H1 (cell line): ENCODE data around the gene KMT2A. TPM values are rescaled to one million over a fixed set of nuclear protein-coding genes. Genes with fewer than 3 reads are reported as not detected.

ENCODE experiments used
- CTCF ChIA-PET: fragments of 300-600 bp; sonication (Branson Sonifier 250); formaldehyde crosslinking; loops from one replicate; lab custom pipeline; 2021; ENCODE audit not compliant: partially characterized antibody; lab: Charles Lee
- POLR2A ChIA-PET: fragments of 300-600 bp; sonication (Branson Sonifier 250); formaldehyde crosslinking; loops from one replicate; lab custom pipeline; 2021; ENCODE audit warnings: inconsistent platforms; ENCODE audit not compliant: partially characterized antibody; lab: Charles Lee
- DNase-seq, 2 experiments: peaks; one replicate each; pipeline versions ENCODE4 v3.0.0 to v3.0.0-alpha.2; 2010 to 2022; ENCODE audit warnings: low spot score in 2 of 2, low read depth in 1 of 2, mixed read lengths in 1 of 2
- FAIRE-seq: peaks from 2 replicates; lab custom pipeline; 2011; peaks lifted over from hg19 to GRCh38; lab: Jason Lieb, UNC
- H2AFZ ChIP-seq: 2 replicates; pipeline ENCODE4 v1.8.1; 2012; ENCODE audit warnings: low read length, inconsistent platforms
- H2AK5ac ChIP-seq: 2 replicates; pipeline ENCODE4 v1.6.1; 2013; ENCODE audit warnings: low read depth, low read length
- H2BK120ac ChIP-seq: replicated peaks from 2 replicates; pipeline ENCODE3; 2013; ENCODE audit warnings: low read depth, low read length, inconsistent platforms
- H2BK12ac ChIP-seq: 2 replicates; pipeline ENCODE4 v1.6.1; 2013; ENCODE audit warnings: low read depth, low read length
- H2BK15ac ChIP-seq: 2 replicates; pipeline ENCODE4 v1.6.1; 2013; ENCODE audit warnings: low read length
- H2BK20ac ChIP-seq: 2 replicates; pipeline ENCODE4 v1.6.1; 2013; ENCODE audit warnings: low read length
- H2BK5ac ChIP-seq: 2 replicates; pipeline ENCODE4 v1.6.1; 2013; ENCODE audit warnings: low read depth, low read length
- H3K14ac ChIP-seq: 2 replicates; pipeline ENCODE4 v1.6.1; 2013; ENCODE audit warnings: inconsistent platforms; ENCODE audit not compliant: insufficient read length
- H3K18ac ChIP-seq: 2 replicates; pipeline ENCODE4 v1.6.1; 2013; ENCODE audit warnings: low read length; ENCODE audit errors: extremely low read depth
- H3K23ac ChIP-seq: 2 replicates; pipeline ENCODE4 v1.6.1; 2013; ENCODE audit warnings: inconsistent platforms; ENCODE audit not compliant: insufficient read length
- H3K23me2 ChIP-seq: 2 replicates; pipeline ENCODE4 v1.6.1; 2013; ENCODE audit warnings: low read depth, low read length
- H3K27ac ChIP-seq: 2 replicates; pipeline ENCODE4 v1.6.1; 2011; ENCODE audit warnings: low read depth, low read length, inconsistent platforms
- H3K27me3 ChIP-seq, 4 experiments: replicated peaks in 1 of 4; 1 replicate in 1 of 4; 2 replicates in 3 of 4; pipeline versions ENCODE4 v1.6.1 to v1.8.1; 2011 to 2013; ENCODE audit warnings: low read length in 3 of 4, mild to moderate bottlenecking in 3 of 4, inconsistent platforms in 2 of 4, mixed read lengths in 2 of 4, moderate library complexity in 1 of 4; ENCODE audit not compliant: control insufficient read depth in 3 of 4, insufficient read depth in 3 of 4; ENCODE audit errors: extremely low read depth in 1 of 4
- H3K36me3 ChIP-seq, 4 experiments: 2 replicates each; pipeline versions ENCODE4 v1.6.1 to v1.8.1; 2011 to 2013; ENCODE audit warnings: mild to moderate bottlenecking in 4 of 4, low read length in 3 of 4, moderate library complexity in 2 of 4, control low read depth in 1 of 4, inconsistent platforms in 1 of 4; ENCODE audit not compliant: insufficient read depth in 4 of 4, control insufficient read depth in 2 of 4
- H3K4ac ChIP-seq: replicated peaks from 2 replicates; pipeline ENCODE3; 2013; ENCODE audit warnings: low read length, low read depth, mixed read lengths, inconsistent platforms; ENCODE audit not compliant: insufficient read length
- H3K4me1 ChIP-seq, 4 experiments: replicated peaks in 1 of 4; 1 replicate in 1 of 4; 2 replicates in 3 of 4; pipeline versions ENCODE4 v1.6.1 to v1.8.1; 2011 to 2013; ENCODE audit warnings: low read length in 3 of 4, inconsistent platforms in 2 of 4, mixed read lengths in 1 of 4; ENCODE audit not compliant: insufficient read depth in 4 of 4, control insufficient read depth in 3 of 4
- H3K4me2 ChIP-seq, 2 experiments: 2 replicates each; pipeline versions ENCODE4 v1.6.1 to v1.8.1; 2011 to 2013; ENCODE audit warnings: low read depth in 2 of 2, low read length in 2 of 2, control low read depth in 1 of 2, inconsistent platforms in 1 of 2, mild to moderate bottlenecking in 1 of 2; ENCODE audit not compliant: insufficient read depth in 1 of 2
- H3K4me3 ChIP-seq, 4 experiments: fragments of 200-600, 300-600 bp in 1 of 4; sonication (generic), shearing (Covaris generic), sonication (Bioruptor Twin) in 1 of 4; 2 replicates each; pipeline versions ENCODE4 v1.5.1 to v1.8.1; 2011 to 2016; ENCODE audit warnings: low read length in 4 of 4, low read depth in 3 of 4, control low read depth in 2 of 4, inconsistent platforms in 2 of 4, mild to moderate bottlenecking in 2 of 4, mixed read lengths in 1 of 4, moderate library complexity in 1 of 4; ENCODE audit not compliant: insufficient read depth in 2 of 4; ENCODE audit errors: extremely low read depth in 1 of 4
- H3K56ac ChIP-seq: replicated peaks from 2 replicates; pipeline ENCODE3; 2013; ENCODE audit warnings: low read depth, mild to moderate bottlenecking, mixed read lengths, low read length, inconsistent platforms; ENCODE audit not compliant: insufficient read length
- H3K79me1 ChIP-seq: 2 replicates; pipeline ENCODE4 v1.6.1; 2013; ENCODE audit warnings: low read depth, low read length, control low read depth
- H3K79me2 ChIP-seq, 2 experiments: 2 replicates each; pipeline versions ENCODE4 v1.6.1 to v1.8.1; 2012 to 2013; ENCODE audit warnings: low read length in 2 of 2, mild to moderate bottlenecking in 2 of 2, inconsistent platforms in 1 of 2; ENCODE audit not compliant: insufficient read depth in 2 of 2, control insufficient read depth in 1 of 2
- H3K9ac ChIP-seq, 4 experiments: replicated peaks in 1 of 4; 1 replicate in 1 of 4; 2 replicates in 3 of 4; pipeline versions ENCODE4 v1.6.1 to v1.8.1; 2011 to 2013; ENCODE audit warnings: low read depth in 3 of 4, low read length in 3 of 4, control low read depth in 2 of 4, mild to moderate bottlenecking in 2 of 4, moderate library complexity in 2 of 4, inconsistent platforms in 1 of 4; ENCODE audit errors: extremely low read depth in 1 of 4
- H3K9me3 ChIP-seq, 2 experiments: 2 replicates each; pipeline versions ENCODE4 v1.6.1 to v1.8.1; 2012 to 2013; ENCODE audit warnings: mild to moderate bottlenecking in 2 of 2, moderate library complexity in 2 of 2, control low read depth in 1 of 2, inconsistent platforms in 1 of 2, low read depth in 1 of 2, low read length in 1 of 2, mixed read lengths in 1 of 2; ENCODE audit not compliant: insufficient read depth in 2 of 2
- H4K20me1 ChIP-seq, 2 experiments: replicated peaks in 1 of 2; 2 replicates each; pipeline versions ENCODE3 to v1.8.1; 2011 to 2013; ENCODE audit warnings: inconsistent platforms in 2 of 2, low read length in 2 of 2, mild to moderate bottlenecking in 1 of 2; ENCODE audit not compliant: insufficient read depth in 2 of 2, control insufficient read depth in 1 of 2
- H4K5ac ChIP-seq: 2 replicates; pipeline ENCODE4 v1.6.1; 2013; ENCODE audit warnings: low read length, low read depth, mixed read lengths, inconsistent platforms; ENCODE audit not compliant: insufficient read length
- H4K8ac ChIP-seq: 2 replicates; pipeline ENCODE4 v1.8.0; 2013; ENCODE audit warnings: mild to moderate bottlenecking, moderate library complexity, low read length, inconsistent platforms; ENCODE audit not compliant: insufficient read depth; ENCODE audit errors: extremely low read depth
- H4K91ac ChIP-seq: replicated peaks from 2 replicates; pipeline ENCODE3; 2013; ENCODE audit warnings: low read length, mixed read lengths, inconsistent platforms; ENCODE audit not compliant: insufficient read length
- BACH1 ChIP-seq: IDR thresholded peaks from 2 replicates; pipeline ENCODE4 v1.6.1; 2012; ENCODE audit warnings: low read length, improper control_type of control experiment
- BRCA1 ChIP-seq: IDR thresholded peaks from 2 replicates; pipeline ENCODE4 v1.6.1; 2012; ENCODE audit warnings: low read depth, low read length, improper control_type of control experiment
- CTBP2 ChIP-seq: IDR thresholded peaks from 2 replicates; pipeline ENCODE4 v1.7.0; 2011; ENCODE audit warnings: borderline replicate concordance, mild to moderate bottlenecking, moderate library complexity, mixed read lengths, low read length; ENCODE audit not compliant: insufficient read depth, insufficient read length
- EGR1 ChIP-seq: IDR thresholded peaks from 2 replicates; pipeline ENCODE4 v1.6.1; 2011; ENCODE audit warnings: low read depth, low read length, borderline replicate concordance
- GTF2F1 ChIP-seq: IDR thresholded peaks from 2 replicates; pipeline ENCODE4 v1.6.1; 2012; ENCODE audit warnings: low read depth, low read length, improper control_type of control experiment, borderline replicate concordance
- HDAC2 ChIP-seq, 2 experiments: fragments of 300-600 bp in 1 of 2; sonication (generic) in 1 of 2; IDR thresholded peaks; 2 replicates each; pipeline ENCODE4 v1.6.1; 2011 to 2012; ENCODE audit warnings: low read depth in 2 of 2, low read length in 2 of 2, mild to moderate bottlenecking in 2 of 2, moderate library complexity in 2 of 2, borderline replicate concordance in 1 of 2, inconsistent platforms in 1 of 2
- PHF8 ChIP-seq: fragments of 200-600 bp; sonication (generic); conservative IDR thresholded peaks from 2 replicates; pipeline ENCODE4 v1.7.1; 2012; ENCODE audit warnings: low read depth, mild to moderate bottlenecking, inconsistent platforms, low read length, moderate library complexity
- RBBP5 ChIP-seq: IDR thresholded peaks from 2 replicates; pipeline ENCODE4 v1.7.1; 2012; ENCODE audit warnings: low read depth, mild to moderate bottlenecking, inconsistent platforms, low read length, moderate library complexity, borderline replicate concordance
- SIX5 ChIP-seq: IDR thresholded peaks from 2 replicates; pipeline ENCODE4 v1.6.1; 2011; ENCODE audit warnings: mild to moderate bottlenecking, low read depth, low read length
- SUZ12 ChIP-seq: fragments of 200-600 bp; sonication (generic); IDR thresholded peaks from 2 replicates; pipeline ENCODE4 v1.6.1; 2012; ENCODE audit warnings: mild to moderate bottlenecking, inconsistent platforms, low read length, moderate library complexity, mixed read lengths
- TBP ChIP-seq: IDR thresholded peaks from 2 replicates; pipeline ENCODE4 v1.6.1; 2011; ENCODE audit warnings: low read depth, low read length, improper control_type of control experiment
- ZNF274 ChIP-seq: IDR thresholded peaks from 2 replicates; pipeline ENCODE4 v1.7.0; 2012; ENCODE audit warnings: low read length, borderline replicate concordance; ENCODE audit errors: extremely low read depth
- WGBS, 2 experiments: shearing (Covaris generic) in 1 of 2; methylation state at CpG; one replicate each; pipeline versions ENCODE4 v1.1.6 to v1.1.7; 2013 to 2015; ENCODE audit warnings: low lambda C conversion rate in 2 of 2, mixed read lengths in 2 of 2, inconsistent platforms in 1 of 2, low coverage in 1 of 2, missing lambda C conversion rate in 1 of 2; ENCODE audit not compliant: insufficient replicate concordance in 2 of 2, insufficient coverage in 1 of 2, insufficient read length in 1 of 2; ENCODE audit errors: extremely low coverage in 1 of 2, missing lambda C conversion rate in 1 of 2; 5-methylcytosine and 5-hydroxymethylcytosine counted together
- polyA plus RNA-seq, 7 experiments: library from polyadenylated mRNA; depleted of rRNA in 3 of 7; stranded (reverse) in 5 of 7; unstranded in 2 of 7; fragments of >200 nt in 5 of 7; fragments of 200-250 nt in 2 of 7; gene quantifications; 1 replicate in 5 of 7; 2 replicates in 1 of 7; 4 replicates in 1 of 7; pipeline versions ENCODE4 v1.2.1 to v1.2.3, GENCODE V29; 2011 to 2013; ENCODE audit warnings: missing spikeins in 2 of 7, mixed read lengths in 2 of 7
- total RNA-seq: library from RNA; stranded (reverse); fragmentation: NEBNext Ultra II Directional; extraction: Animal tissue kit (Norgen Biotek cat#: 25700); gene quantifications from 2 replicates; pipeline ENCODE4 v1.2.1, GENCODE V29; 2021
- TF ChIP-seq, protein P1 (sequence below): IDR thresholded peaks from 2 replicates; pipeline ENCODE4 v1.6.1; 2012; ENCODE audit warnings: inconsistent platforms

KMT2A gene
- total and polyA plus RNA-seq, 2 of the 8 experiments (the other 6 are each of a cell fraction or from before 2014, with no cell fraction given): 35.9 to 62.1 TPM

DNA sequence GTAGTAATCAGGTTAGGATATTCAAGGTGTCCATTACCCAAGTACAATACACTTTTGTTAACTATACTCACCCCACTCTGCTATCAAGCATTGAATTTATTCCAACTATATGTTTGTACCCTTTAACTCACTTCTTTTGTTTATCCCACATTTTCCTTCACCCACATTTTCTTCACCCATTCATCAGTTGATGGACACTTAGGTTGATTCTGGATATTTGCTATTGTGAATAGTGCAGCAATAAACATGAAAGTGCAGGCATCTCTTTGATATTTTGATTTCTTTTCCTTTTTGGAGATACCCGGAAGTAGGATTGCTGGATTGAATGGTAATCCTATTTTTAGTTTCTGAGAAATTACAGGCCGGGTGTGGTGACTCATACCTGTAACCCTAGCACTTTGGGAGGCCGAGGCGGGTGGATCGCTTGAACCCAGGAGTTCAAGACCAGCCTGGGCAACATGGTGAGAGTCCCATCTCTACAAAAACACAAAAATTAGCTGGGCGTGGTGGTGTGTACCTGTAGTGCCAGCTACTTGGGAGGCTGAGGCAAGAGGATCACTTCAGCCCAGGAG lies 101.2 kb downstream of the KMT2A start:
- DNase-seq (no peak), FAIRE-seq (no peak)
- Histone ChIP-seq H2BK20ac (no peak overlapping the region), H4K91ac (no peak overlapping the region), H3K9ac (no peak overlapping the region), H3K4ac (no peak overlapping the region), H3K18ac (no peak overlapping the region), H3K79me2 (no peaks in the 10 kb centered on the region), H3K14ac (no peak overlapping the region), H2AFZ (no peak overlapping the region), H3K23me2 (no peaks in the 10 kb centered on the region), H2BK120ac (no peak overlapping the region), H3K4me1 (no peaks in the 10 kb centered on the region), H2BK12ac (no peak overlapping the region), H2BK5ac (no peak overlapping the region), H2BK15ac (no peak overlapping the region), H2AK5ac (no peak overlapping the region), H4K5ac (no peak overlapping the region), H3K4me3 (no peak overlapping the region), H3K36me3 (no peaks in the 10 kb centered on the region; a peak in 1 of 8 replicates), H3K23ac (no peak overlapping the region), H4K20me1 (peaks cover 0 to 1% of the 10 kb centered on the region in 2 experiments), H3K9me3 (no peaks in the 10 kb centered on the region), H3K4me2 (no peak overlapping the region), H3K27me3 (no peaks in the 10 kb centered on the region), H3K27ac (no peak overlapping the region), H4K8ac (no peak overlapping the region), H3K56ac (no peak overlapping the region), H3K79me1 (0 out of 2 replicates have a peak, but pooled peaks cover 2% of the 10 kb centered on the region)
- 91% methylated on average over 6 of the region's 6 CpGs; no CpG with 5 or more reads in 1 of the 2 experiments for WGBS, 2 experiments
- CTCF ChIA-PET: interaction anchor here (0.7 kb wide), 1 partner anchor 84 kb away, joined by 3 read pairs; no protein-coding TSS in a partner anchor
- POLR2A ChIA-PET: interaction anchor here (1.0 to 1.5 kb wide), 2 partner anchors 9 to 20 kb away, joined by 3 read pairs; no protein-coding TSS in a partner anchor
- no peak for TF ChIP-seq RBBP5
- TF ChIP-seq TBP: no peak
- TF ChIP-seq SUZ12: no peak
- no peak for TF ChIP-seq BACH1
- TF ChIP-seq EGR1: no peak
- no peak for TF ChIP-seq GTF2F1
- no peak for TF ChIP-seq SIX5
- TF ChIP-seq BRCA1: no peak
- TF ChIP-seq HDAC2 (IDR thresholded peaks at IDR 0.05; ENCODE audit: borderline replicate concordance in 1 of 2, low read depth in 2 of 2, low read length in 2 of 2): no peak
- no peak for TF ChIP-seq ZNF274
- TF ChIP-seq PHF8: no peak
- TF ChIP-seq, protein P1, sequence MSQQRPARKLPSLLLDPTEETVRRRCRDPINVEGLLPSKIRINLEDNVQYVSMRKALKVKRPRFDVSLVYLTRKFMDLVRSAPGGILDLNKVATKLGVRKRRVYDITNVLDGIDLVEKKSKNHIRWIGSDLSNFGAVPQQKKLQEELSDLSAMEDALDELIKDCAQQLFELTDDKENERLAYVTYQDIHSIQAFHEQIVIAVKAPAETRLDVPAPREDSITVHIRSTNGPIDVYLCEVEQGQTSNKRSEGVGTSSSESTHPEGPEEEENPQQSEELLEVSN: no peak
- TF ChIP-seq CTBP2: no peak
